Endodermal cell (in vitro differentiated cells): ENCODE data around the gene NCAM2. TPM values are rescaled to one million over a fixed set of nuclear protein-coding genes. Genes with fewer than 3 reads are reported as not detected.

Experiments
- DNase-seq: peaks from one replicate; pipeline ENCODE4 v3.0.0-alpha.2; 2017
- H3K27ac ChIP-seq: 2 replicates; pipeline ENCODE4 v1.5.1; 2013; ENCODE audit warnings: mild to moderate bottlenecking, low read depth, low read length, moderate library complexity
- H3K27me3 ChIP-seq: 2 replicates; pipeline ENCODE4 v1.6.1; 2013; ENCODE audit warnings: mild to moderate bottlenecking, low read length, moderate library complexity; ENCODE audit not compliant: insufficient read depth, control insufficient read depth, poor library complexity, severe bottlenecking
- H3K36me3 ChIP-seq: 2 replicates; pipeline ENCODE4 v1.7.0; 2013; ENCODE audit warnings: mild to moderate bottlenecking, low read length, moderate library complexity; ENCODE audit not compliant: control insufficient read depth, insufficient read depth
- H3K4me1 ChIP-seq: one replicate; pipeline ENCODE4 v1.7.0; 2013; ENCODE audit warnings: low read length; ENCODE audit not compliant: control insufficient read depth, insufficient read depth
- H3K4me3 ChIP-seq: 2 replicates; pipeline ENCODE4 v1.5.1; 2013; ENCODE audit warnings: mild to moderate bottlenecking, low read length, moderate library complexity
- H3K9ac ChIP-seq: 2 replicates; pipeline ENCODE4 v1.6.1; 2013; ENCODE audit warnings: mild to moderate bottlenecking, low read length, moderate library complexity; ENCODE audit not compliant: poor library complexity, severe bottlenecking; ENCODE audit errors: extremely low read depth
- H3K9me3 ChIP-seq: 2 replicates; pipeline ENCODE4 v1.6.1; 2013; ENCODE audit warnings: mild to moderate bottlenecking, low read length, moderate library complexity; ENCODE audit not compliant: control insufficient read depth
- H3K27ac Mint-ChIP-seq: 2 replicates; pipeline ENCODE4 v1.8.0; 2020; ENCODE audit warnings: mixed read lengths
- H3K27me3 Mint-ChIP-seq: 2 replicates; pipeline ENCODE4 v1.8.0; 2021; ENCODE audit warnings: mild to moderate bottlenecking, mixed read lengths; ENCODE audit not compliant: insufficient read depth
- H3K36me3 Mint-ChIP-seq: 2 replicates; pipeline ENCODE4 v1.8.0; 2020; ENCODE audit warnings: low read depth, mixed read lengths
- H3K4me1 Mint-ChIP-seq: 2 replicates; pipeline ENCODE4 v1.8.0; 2020; ENCODE audit warnings: mixed read lengths
- H3K4me3 Mint-ChIP-seq: 2 replicates; pipeline ENCODE4 v1.8.0; 2020; ENCODE audit warnings: mild to moderate bottlenecking, moderate library complexity, mixed read lengths
- H3K9me3 Mint-ChIP-seq: 2 replicates; pipeline ENCODE4 v1.8.0; 2020; ENCODE audit warnings: mild to moderate bottlenecking, mixed read lengths
- CTCF ChIP-seq: fragments of 200-600 bp; sonication (generic); conservative IDR thresholded peaks from 2 replicates; pipeline ENCODE4 v1.5.0; 2021; ENCODE audit warnings: antibody characterized with exemption, mild to moderate bottlenecking
- WGBS, 2 experiments: methylation state at CpG; one replicate each; pipeline versions ENCODE4 v1.1.5 to v1.1.7; 2013; ENCODE audit warnings: missing lambda C conversion rate in 2 of 2, mixed read lengths in 1 of 2; ENCODE audit not compliant: insufficient coverage in 1 of 2, insufficient read length in 1 of 2; 5-methylcytosine and 5-hydroxymethylcytosine counted together
- total RNA-seq, 2 donors: library from RNA; stranded (reverse); fragmentation: NEBNext Ultra II Directional in 1 of 2; extraction: Animal tissue kit (Norgen Biotek cat#: 25700) in 1 of 2; gene quantifications; 2 replicates in 1 of 2; 3 replicates in 1 of 2; pipeline ENCODE4 v1.2.1, GENCODE V29; 2021

The NCAM2 gene
- total RNA-seq, 2 donors from 2014 or later = 0.46 to 0.69 TPM

- no peaks in the 10 kb centered on the region for H3K9me3 Mint-ChIP-seq
- no peaks in the 10 kb centered on the region for H3K4me1 ChIP-seq
- DNase-seq = no peak
- no peak overlapping the region for H3K27ac Mint-ChIP-seq
- H3K9me3 ChIP-seq = no peaks in the 10 kb centered on the region
- no peaks in the 10 kb centered on the region for H3K27me3 Mint-ChIP-seq
- no peaks in the 10 kb centered on the region for H3K36me3 Mint-ChIP-seq
- no peak for TF ChIP-seq CTCF
- H3K9ac ChIP-seq = no peak overlapping the region
- no peaks in the 10 kb centered on the region for H3K27me3 ChIP-seq
- no peaks in the 10 kb centered on the region for H3K36me3 ChIP-seq
- no peak overlapping the region for H3K4me3 Mint-ChIP-seq
- no peak overlapping the region for H3K27ac ChIP-seq
- WGBS, 2 experiments = 98 to 100% methylated on average over 1 to 5 of the region's 5 CpGs
- no peak overlapping the region for H3K4me3 ChIP-seq
- H3K4me1 Mint-ChIP-seq = no peaks in the 10 kb centered on the region
These were observed 549.3 kb downstream of the NCAM2 start for GRCh38 chr21:21547368-21547953.

- H3K9me3 Mint-ChIP-seq = peaks cover 28% of the 10 kb centered on the region
These were observed 561.3 kb downstream of the NCAM2 start for GRCh38 chr21:21559285-21560045.

More at GRCh38 chr21:21559285-21560045, 561.3 kb downstream of the NCAM2 start:
- no peak overlapping the region for H3K27ac Mint-ChIP-seq
- Histone ChIP-seq H3K9me3 (peaks cover 20% of the 10 kb centered on the region), H3K4me1 (no peaks in the 10 kb centered on the region), H3K27me3 (no peaks in the 10 kb centered on the region), H3K27ac (no peak overlapping the region), H3K4me3 (no peak overlapping the region), H3K36me3 (no peaks in the 10 kb centered on the region), H3K9ac (no peak overlapping the region)
- H3K36me3 Mint-ChIP-seq = no peaks in the 10 kb centered on the region
- no peak for TF ChIP-seq CTCF
- no peaks in the 10 kb centered on the region for H3K4me1 Mint-ChIP-seq
- H3K27me3 Mint-ChIP-seq = no peaks in the 10 kb centered on the region
- no peak for DNase-seq
- WGBS, 2 experiments = 83 to 87% methylated on average over 2 of the region's 2 CpGs
- H3K4me3 Mint-ChIP-seq = no peak overlapping the region
